SK-N-SH (cell line): Measurements from ENCODE around the gene GTF3C1. TPM values are rescaled to one million over a fixed set of nuclear protein-coding genes. Genes with fewer than 3 reads are reported as not detected.

ENCODE experiments used
- CTCF ChIA-PET: fragments of 300-600, 350-600 bp; formaldehyde crosslinking; extraction: SDS; loops from one replicate; lab custom pipeline; 2021; lab: Yijun Ruan, JAX
- POLR2A ChIA-PET: fragments of 350-600 bp; sonication (Branson Sonifier 250); formaldehyde crosslinking; extraction: SDS; loops from one replicate; lab custom pipeline; 2020; ENCODE audit warnings: antibody characterized with exemption, inconsistent platforms; lab: Yijun Ruan, JAX
- DNase-seq: peaks from one replicate; pipeline ENCODE4 v3.0.0; 2012
- H2AFZ ChIP-seq: fragments of 200-600 bp; sonication (generic); 2 replicates; pipeline ENCODE4 v1.8.1; 2016; ENCODE audit warnings: antibody characterized with exemption, mild to moderate bottlenecking, low read depth
- H3F3A ChIP-seq: fragments of 200-600 bp; sonication (generic); replicated peaks from 2 replicates; pipeline ENCODE3; 2016; ENCODE audit warnings: antibody characterized with exemption, mild to moderate bottlenecking; ENCODE audit not compliant: insufficient read depth
- H3K27ac ChIP-seq, 2 experiments: fragments of 200-500 bp in 1 of 2; fragments of 200-600 bp in 1 of 2; sonication (Bioruptor generic) in 1 of 2; sonication (generic), shearing (Covaris generic) in 1 of 2; 2 replicates each; pipeline versions ENCODE4 v1.5.1 to v1.6.1; 2014 to 2016; ENCODE audit warnings: low read depth in 2 of 2, inconsistent platforms in 1 of 2, low read length in 1 of 2, mild to moderate bottlenecking in 1 of 2, mixed read lengths in 1 of 2
- H3K27me3 ChIP-seq: fragments of 200-600 bp; sonication (generic), shearing (Covaris generic); 2 replicates; pipeline ENCODE4 v1.6.1; 2016; ENCODE audit warnings: mixed run types; ENCODE audit not compliant: insufficient read depth
- H3K36me3 ChIP-seq, 2 experiments: fragments of 200-500 bp in 1 of 2; fragments of 200-600 bp in 1 of 2; sonication (Bioruptor generic) in 1 of 2; sonication (generic) in 1 of 2; replicated peaks in 1 of 2; 2 replicates each; pipeline versions ENCODE3 to v1.5.1; 2014 to 2016; ENCODE audit warnings: low read length in 1 of 2, mild to moderate bottlenecking in 1 of 2; ENCODE audit not compliant: insufficient read depth in 2 of 2, control insufficient read depth in 1 of 2
- H3K4me1 ChIP-seq, 2 experiments: fragments of 200-500 bp in 1 of 2; fragments of 200-600 bp in 1 of 2; sonication (Bioruptor generic) in 1 of 2; sonication (generic), shearing (Covaris generic) in 1 of 2; 2 replicates each; pipeline versions ENCODE4 v1.5.1 to v1.6.1; 2014 to 2016; ENCODE audit warnings: low read depth in 1 of 2, low read length in 1 of 2, mixed run types in 1 of 2; ENCODE audit not compliant: insufficient read depth in 2 of 2, control insufficient read depth in 1 of 2
- H3K4me2 ChIP-seq: fragments of 200-600 bp; sonication (generic), shearing (Covaris generic); 2 replicates; pipeline ENCODE4 v1.6.1; 2017; ENCODE audit warnings: mixed run types
- H3K4me3 ChIP-seq, 2 experiments: fragments of 200-500 bp in 1 of 2; fragments of 200-600 bp in 1 of 2; sonication (Bioruptor generic) in 1 of 2; sonication (generic), shearing (Covaris generic) in 1 of 2; 2 replicates each; pipeline versions ENCODE4 v1.5.1 to v1.8.1; 2014 to 2016; ENCODE audit warnings: low read depth in 2 of 2, inconsistent platforms in 1 of 2, low read length in 1 of 2, mild to moderate bottlenecking in 1 of 2, mixed read lengths in 1 of 2, moderate library complexity in 1 of 2
- H3K79me2 ChIP-seq: fragments of 200-600 bp; sonication (generic); 2 replicates; pipeline ENCODE4 v1.8.1; 2017; ENCODE audit warnings: mild to moderate bottlenecking; ENCODE audit not compliant: insufficient read depth
- H3K9ac ChIP-seq: fragments of 200-600 bp; sonication (generic); 2 replicates; pipeline ENCODE4 v1.6.1; 2017; ENCODE audit warnings: mixed run types
- H3K9me2 ChIP-seq: fragments of 200-600 bp; sonication (generic); 2 replicates; pipeline ENCODE4 v1.6.1; 2017; ENCODE audit warnings: mixed run types
- H3K9me3 ChIP-seq: fragments of 200-600 bp; sonication (generic); 2 replicates; pipeline ENCODE4 v1.6.1; 2017; ENCODE audit warnings: mixed run types, mild to moderate bottlenecking, moderate library complexity
- H4K20me1 ChIP-seq: fragments of 200-600 bp; sonication (generic); 2 replicates; pipeline ENCODE4 v1.6.1; 2017; ENCODE audit warnings: mild to moderate bottlenecking, mixed run types; ENCODE audit not compliant: insufficient read depth
- EP300 ChIP-seq, 2 experiments: IDR thresholded peaks; 2 replicates each; pipeline versions ENCODE4 v1.4.0 to v1.6.1; 2012; ENCODE audit warnings: borderline replicate concordance in 1 of 2, low read depth in 1 of 2, low read length in 1 of 2
- EZH2phosphoT487 ChIP-seq: fragments of 200-600 bp; sonication (generic); IDR thresholded peaks from 2 replicates; pipeline ENCODE4 v1.6.1; 2017; ENCODE audit warnings: low read depth, mixed run types, mild to moderate bottlenecking, antibody characterized with exemption, moderate library complexity, borderline replicate concordance
- FOSL2 ChIP-seq: IDR thresholded peaks from 2 replicates; pipeline ENCODE4 v1.4.0; 2012; ENCODE audit warnings: low read depth, mild to moderate bottlenecking, moderate library complexity, borderline replicate concordance
- FOXJ3 ChIP-seq: sonication (generic); formaldehyde crosslinking; IDR thresholded peaks from 2 replicates; pipeline ENCODE4 v1.5.1; 2020; ENCODE audit warnings: mild to moderate bottlenecking, missing genetic modification reagents
- FOXM1 ChIP-seq: IDR thresholded peaks from 2 replicates; pipeline ENCODE4 v1.4.0; 2012; ENCODE audit warnings: low read depth, mild to moderate bottlenecking
- GABPA ChIP-seq: IDR thresholded peaks from 2 replicates; pipeline ENCODE4 v1.4.0; 2012; ENCODE audit warnings: low read depth, mild to moderate bottlenecking
- GATA2 ChIP-seq: sonication (generic); formaldehyde crosslinking; IDR thresholded peaks from 2 replicates; pipeline ENCODE4 v1.5.0; 2020; ENCODE audit warnings: mild to moderate bottlenecking, missing genetic modification reagents
- JUND ChIP-seq: IDR thresholded peaks from 2 replicates; pipeline ENCODE4 v1.4.0; 2012
- MXI1 ChIP-seq: IDR thresholded peaks from 2 replicates; pipeline ENCODE4 v1.6.1; 2012; ENCODE audit warnings: mild to moderate bottlenecking, low read depth, low read length, improper control_type of control experiment
- NRF1 ChIP-seq: IDR thresholded peaks from 2 replicates; pipeline ENCODE4 v1.6.1; 2012; ENCODE audit warnings: low read depth, mild to moderate bottlenecking, low read length
- POLR2AphosphoS5 ChIP-seq: IDR thresholded peaks from 2 replicates; pipeline ENCODE4 v1.6.1; 2012; ENCODE audit warnings: low read depth, low read length
- RCOR1 ChIP-seq: fragments of 150-350 bp; IDR thresholded peaks from 2 replicates; pipeline ENCODE4 v1.6.1; 2017; ENCODE audit warnings: antibody characterized with exemption, low read length
- RFX5 ChIP-seq: IDR thresholded peaks from 2 replicates; pipeline ENCODE4 v1.6.1; 2012; ENCODE audit warnings: mild to moderate bottlenecking, improper control_type of control experiment, low read length
- TAF1 ChIP-seq: IDR thresholded peaks from 2 replicates; pipeline ENCODE4 v1.6.1; 2012; ENCODE audit warnings: low read depth, mild to moderate bottlenecking, low read length, moderate library complexity, borderline replicate concordance
- TEAD4 ChIP-seq: IDR thresholded peaks from 2 replicates; pipeline ENCODE4 v1.4.0; 2012; ENCODE audit warnings: mild to moderate bottlenecking, borderline replicate concordance; ENCODE audit not compliant: insufficient read depth
- YY1 ChIP-seq: IDR thresholded peaks from 2 replicates; pipeline ENCODE4 v1.4.0; 2012; ENCODE audit warnings: low read depth, mild to moderate bottlenecking
- WGBS: methylation state at CpG from one replicate; pipeline ENCODE4 v1.1.6; 2017; ENCODE audit warnings: low lambda C conversion rate; 5-methylcytosine and 5-hydroxymethylcytosine counted together
- polyA plus RNA-seq, 3 experiments: library from polyadenylated mRNA; depleted of rRNA; stranded (reverse); fragments of >200 nt; gene quantifications; 2 replicates each; pipeline ENCODE4 v1.2.3, GENCODE V29; 2012
- TF ChIP-seq, protein P1 (sequence below): fragments of 150-350 bp; IDR thresholded peaks from 2 replicates; pipeline ENCODE4 v1.6.1; 2016; ENCODE audit warnings: mild to moderate bottlenecking, low read depth, low read length
- TF ChIP-seq, protein P2 (sequence below): IDR thresholded peaks from 2 replicates; pipeline ENCODE4 v1.4.0; 2012; ENCODE audit warnings: low read depth
- TF ChIP-seq, protein P3 (sequence below): fragments of 150-350 bp; IDR thresholded peaks from 2 replicates; pipeline ENCODE4 v1.6.1; 2017; ENCODE audit warnings: antibody characterized with exemption, low read length, low read depth, borderline replicate concordance
- TF ChIP-seq, protein P4 (sequence below): IDR thresholded peaks from 2 replicates; pipeline ENCODE4 v1.4.0; 2012; ENCODE audit warnings: low read depth, borderline replicate concordance

The GTF3C1 gene
- polyA plus RNA-seq, 1 of the 3 experiments (the other 2 are of a cell fraction), result 47.2 TPM

DNA sequence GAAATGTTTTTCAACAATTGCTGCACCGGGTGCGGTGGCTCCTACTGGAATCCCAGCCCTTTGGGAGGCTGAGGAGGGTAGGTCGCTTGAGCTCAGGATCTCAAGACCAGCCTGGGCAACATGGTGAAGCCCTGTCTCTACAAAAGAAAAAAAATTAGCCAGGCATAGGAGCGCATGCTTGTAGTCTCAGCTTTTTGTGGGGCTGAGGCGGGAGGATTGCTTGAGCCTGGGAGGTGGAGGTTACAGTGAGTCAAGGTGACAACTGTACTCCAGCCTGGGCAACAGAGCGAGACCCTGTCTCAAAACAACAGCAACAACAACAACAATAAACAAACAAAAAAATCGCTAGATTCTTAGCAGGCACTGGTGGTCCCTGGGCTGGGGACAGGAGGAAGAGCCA lies 119.2 kb downstream of the GTF3C1 start:
- no peaks in the 10 kb centered on the region for H3K79me2 ChIP-seq
- no peaks in the 10 kb centered on the region for H4K20me1 ChIP-seq
- TF ChIP-seq, protein P1, sequence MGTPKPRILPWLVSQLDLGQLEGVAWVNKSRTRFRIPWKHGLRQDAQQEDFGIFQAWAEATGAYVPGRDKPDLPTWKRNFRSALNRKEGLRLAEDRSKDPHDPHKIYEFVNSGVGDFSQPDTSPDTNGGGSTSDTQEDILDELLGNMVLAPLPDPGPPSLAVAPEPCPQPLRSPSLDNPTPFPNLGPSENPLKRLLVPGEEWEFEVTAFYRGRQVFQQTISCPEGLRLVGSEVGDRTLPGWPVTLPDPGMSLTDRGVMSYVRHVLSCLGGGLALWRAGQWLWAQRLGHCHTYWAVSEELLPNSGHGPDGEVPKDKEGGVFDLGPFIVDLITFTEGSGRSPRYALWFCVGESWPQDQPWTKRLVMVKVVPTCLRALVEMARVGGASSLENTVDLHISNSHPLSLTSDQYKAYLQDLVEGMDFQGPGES, result no peak
- TF ChIP-seq, protein P2, sequence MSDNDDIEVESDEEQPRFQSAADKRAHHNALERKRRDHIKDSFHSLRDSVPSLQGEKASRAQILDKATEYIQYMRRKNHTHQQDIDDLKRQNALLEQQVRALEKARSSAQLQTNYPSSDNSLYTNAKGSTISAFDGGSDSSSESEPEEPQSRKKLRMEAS, result no peak
- TF ChIP-seq, protein P3, sequence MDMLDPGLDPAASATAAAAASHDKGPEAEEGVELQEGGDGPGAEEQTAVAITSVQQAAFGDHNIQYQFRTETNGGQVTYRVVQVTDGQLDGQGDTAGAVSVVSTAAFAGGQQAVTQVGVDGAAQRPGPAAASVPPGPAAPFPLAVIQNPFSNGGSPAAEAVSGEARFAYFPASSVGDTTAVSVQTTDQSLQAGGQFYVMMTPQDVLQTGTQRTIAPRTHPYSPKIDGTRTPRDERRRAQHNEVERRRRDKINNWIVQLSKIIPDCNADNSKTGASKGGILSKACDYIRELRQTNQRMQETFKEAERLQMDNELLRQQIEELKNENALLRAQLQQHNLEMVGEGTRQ, result no peak
- TF ChIP-seq EP300 (IDR thresholded peaks at IDR 0.05; ENCODE audit: borderline replicate concordance in 1 of 2, low read depth in 1 of 2, low read length in 1 of 2), result no peak
- no peak for TF ChIP-seq RCOR1
- TF ChIP-seq, protein P4, sequence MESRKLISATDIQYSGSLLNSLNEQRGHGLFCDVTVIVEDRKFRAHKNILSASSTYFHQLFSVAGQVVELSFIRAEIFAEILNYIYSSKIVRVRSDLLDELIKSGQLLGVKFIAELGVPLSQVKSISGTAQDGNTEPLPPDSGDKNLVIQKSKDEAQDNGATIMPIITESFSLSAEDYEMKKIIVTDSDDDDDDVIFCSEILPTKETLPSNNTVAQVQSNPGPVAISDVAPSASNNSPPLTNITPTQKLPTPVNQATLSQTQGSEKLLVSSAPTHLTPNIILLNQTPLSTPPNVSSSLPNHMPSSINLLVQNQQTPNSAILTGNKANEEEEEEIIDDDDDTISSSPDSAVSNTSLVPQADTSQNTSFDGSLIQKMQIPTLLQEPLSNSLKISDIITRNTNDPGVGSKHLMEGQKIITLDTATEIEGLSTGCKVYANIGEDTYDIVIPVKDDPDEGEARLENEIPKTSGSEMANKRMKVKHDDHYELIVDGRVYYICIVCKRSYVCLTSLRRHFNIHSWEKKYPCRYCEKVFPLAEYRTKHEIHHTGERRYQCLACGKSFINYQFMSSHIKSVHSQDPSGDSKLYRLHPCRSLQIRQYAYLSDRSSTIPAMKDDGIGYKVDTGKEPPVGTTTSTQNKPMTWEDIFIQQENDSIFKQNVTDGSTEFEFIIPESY, result no peak
- TF ChIP-seq TAF1, result no peak
- no peak for TF ChIP-seq JUND
- no peak for TF ChIP-seq GABPA
- no peak for TF ChIP-seq FOXM1
- no peak for TF ChIP-seq GATA2 (CRISPR knock-in tag)
- no peak for TF ChIP-seq NRF1
- TF ChIP-seq EZH2phosphoT487, result no peak
- no peak for TF ChIP-seq YY1
- ChIA-PET POLR2A (no interaction called here), CTCF (no interaction called here)
- whole genome bisulfite sequencing, result 78% methylated on average over 7 of the region's 7 CpGs
- H3F3A ChIP-seq, result peaks cover 22% of the 10 kb centered on the region
- no peak overlapping the region for H3K4me2 ChIP-seq
- H3K27me3 ChIP-seq, result no peaks in the 10 kb centered on the region
- no peak overlapping the region for H2AFZ ChIP-seq
- no peaks in the 10 kb centered on the region for H3K4me1 ChIP-seq
- H3K9me2 ChIP-seq, result no peaks in the 10 kb centered on the region
- no peak overlapping the region for H3K9ac ChIP-seq
- H3K36me3 ChIP-seq, result no peaks in the 10 kb centered on the region
- H3K27ac ChIP-seq, result no peak overlapping the region
- H3K4me3 ChIP-seq, result no peak overlapping the region
- H3K9me3 ChIP-seq, result no peaks in the 10 kb centered on the region
- DNase-seq, result no peak

DNA sequence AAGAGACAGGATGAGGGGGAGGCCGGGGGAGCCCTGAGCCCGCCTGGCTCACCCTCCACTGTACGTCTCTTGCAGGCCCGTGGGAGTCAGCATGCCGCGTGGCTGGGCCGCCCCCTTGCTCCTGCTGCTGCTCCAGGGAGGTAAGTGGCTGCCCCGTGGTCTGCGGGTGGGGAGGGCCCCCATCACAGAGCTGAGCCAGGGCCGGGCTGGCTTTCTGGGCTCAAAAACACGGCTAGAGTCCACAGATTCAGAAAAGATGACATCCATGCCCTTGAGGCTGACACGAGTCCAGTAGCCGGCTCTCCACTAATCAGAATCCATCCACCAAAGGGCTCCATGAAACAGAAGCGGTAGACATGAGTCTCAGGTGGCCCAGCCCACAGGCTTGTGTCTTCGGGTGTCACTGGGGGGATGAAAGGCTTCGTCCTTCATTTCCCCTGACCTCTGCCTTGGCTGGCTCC lies 119.7 kb downstream of the GTF3C1 start:
- H3K9ac ChIP-seq, result no peak overlapping the region
- POLR2A ChIA-PET, result no interaction called here
- no peak overlapping the region for H3K4me3 ChIP-seq
- no peaks in the 10 kb centered on the region for H3K27me3 ChIP-seq
- DNase-seq, result no peak
- H3K4me2 ChIP-seq, result no peak overlapping the region
- no peaks in the 10 kb centered on the region for H3K36me3 ChIP-seq
- H3K27ac ChIP-seq, result no peak overlapping the region
- no peaks in the 10 kb centered on the region for H3K9me3 ChIP-seq
- H4K20me1 ChIP-seq, result no peaks in the 10 kb centered on the region
- no peak overlapping the region for H2AFZ ChIP-seq
- TF ChIP-seq MXI1, result no peak
- TF ChIP-seq FOXJ3 (CRISPR knock-in tag), result no peak
- no peak for TF ChIP-seq POLR2AphosphoS5
- TF ChIP-seq TAF1, result no peak
- TF ChIP-seq RFX5, result no peak
- no peak for TF ChIP-seq RCOR1
- TF ChIP-seq, protein P2, result no peak
- no peak for TF ChIP-seq TEAD4
- TF ChIP-seq FOSL2, result no peak
- no peak for TF ChIP-seq YY1
- TF ChIP-seq GATA2 (CRISPR knock-in tag), result no peak
- H3K9me2 ChIP-seq, result no peaks in the 10 kb centered on the region
- H3K4me1 ChIP-seq, result no peaks in the 10 kb centered on the region
- peaks cover 22% of the 10 kb centered on the region for H3F3A ChIP-seq
- CTCF ChIA-PET, result no interaction called here
- 50% methylated on average over 5 of the region's 16 CpGs for WGBS
- no peaks in the 10 kb centered on the region for H3K79me2 ChIP-seq
